ENCODE data around the gene FAM81A. TPM values are rescaled to one million over a fixed set of nuclear protein-coding genes. Genes with fewer than 3 reads are reported as not detected.

Gene FAM81A
- total RNA-seq, 6 experiments from 2014 or later: not detected

GRCh38 chr15:59446232-59446957 is 8.4 kb downstream of the FAM81A start:
- DNase-seq: no peak
- Mint-ChIP-seq H3K27me3 (ENCODE audit: insufficient read depth) (peaks cover 16% of the 10 kb centered on the region), H3K9me3 (no peaks in the 10 kb centered on the region), H3K4me1 (ENCODE audit: low read depth) (no peaks in the 10 kb centered on the region), H3K36me3 (ENCODE audit: low read depth) (no peaks in the 10 kb centered on the region), H3K27ac (no peak overlapping the region), H3K4me3 (no peak overlapping the region)
- TF ChIP-seq CTCF (IDR thresholded peaks at IDR 0.05): no peak

- Mint-ChIP-seq H3K4me1 (ENCODE audit: low read depth) (no peaks in the 10 kb centered on the region), H3K36me3 (ENCODE audit: low read depth) (no peaks in the 10 kb centered on the region), H3K27me3 (ENCODE audit: insufficient read depth) (peaks cover 17% of the 10 kb centered on the region), H3K9me3 (no peaks in the 10 kb centered on the region), H3K4me3 (no peak overlapping the region), H3K27ac (no peak overlapping the region)
- TF ChIP-seq CTCF (IDR thresholded peaks at IDR 0.05): no peak
- no peak for DNase-seq
Measured at GRCh38 chr15:59447367-59447766, 9.4 kb downstream of the FAM81A start.

DNA sequence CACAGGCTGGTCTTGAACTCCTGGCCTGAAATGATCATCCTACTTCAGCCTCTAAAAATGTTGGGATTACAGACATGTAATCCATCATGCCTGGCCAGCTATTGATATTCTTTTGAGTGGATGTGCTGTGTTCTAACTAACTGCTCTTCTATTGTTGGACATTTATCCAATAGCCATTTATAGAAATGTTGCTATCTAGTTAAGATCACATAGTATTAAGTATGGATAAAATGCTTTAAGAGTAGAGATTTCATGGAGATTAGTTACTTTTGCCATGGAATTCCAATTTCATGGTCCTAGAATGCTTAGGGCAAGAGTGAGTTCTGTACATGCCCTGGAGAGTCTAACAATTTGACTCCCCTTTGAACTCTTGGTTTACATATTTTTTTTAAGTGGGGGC is 10.9 kb downstream of the FAM81A start:
- no peak for TF ChIP-seq CTCF (IDR thresholded peaks at IDR 0.05)
- Mint-ChIP-seq H3K27ac (no peak overlapping the region), H3K4me3 (no peak overlapping the region), H3K9me3 (no peaks in the 10 kb centered on the region), H3K36me3 (ENCODE audit: low read depth) (no peaks in the 10 kb centered on the region), H3K27me3 (ENCODE audit: insufficient read depth) (peaks cover 16% of the 10 kb centered on the region), H3K4me1 (ENCODE audit: low read depth) (no peaks in the 10 kb centered on the region)
- no peak for DNase-seq

DNA sequence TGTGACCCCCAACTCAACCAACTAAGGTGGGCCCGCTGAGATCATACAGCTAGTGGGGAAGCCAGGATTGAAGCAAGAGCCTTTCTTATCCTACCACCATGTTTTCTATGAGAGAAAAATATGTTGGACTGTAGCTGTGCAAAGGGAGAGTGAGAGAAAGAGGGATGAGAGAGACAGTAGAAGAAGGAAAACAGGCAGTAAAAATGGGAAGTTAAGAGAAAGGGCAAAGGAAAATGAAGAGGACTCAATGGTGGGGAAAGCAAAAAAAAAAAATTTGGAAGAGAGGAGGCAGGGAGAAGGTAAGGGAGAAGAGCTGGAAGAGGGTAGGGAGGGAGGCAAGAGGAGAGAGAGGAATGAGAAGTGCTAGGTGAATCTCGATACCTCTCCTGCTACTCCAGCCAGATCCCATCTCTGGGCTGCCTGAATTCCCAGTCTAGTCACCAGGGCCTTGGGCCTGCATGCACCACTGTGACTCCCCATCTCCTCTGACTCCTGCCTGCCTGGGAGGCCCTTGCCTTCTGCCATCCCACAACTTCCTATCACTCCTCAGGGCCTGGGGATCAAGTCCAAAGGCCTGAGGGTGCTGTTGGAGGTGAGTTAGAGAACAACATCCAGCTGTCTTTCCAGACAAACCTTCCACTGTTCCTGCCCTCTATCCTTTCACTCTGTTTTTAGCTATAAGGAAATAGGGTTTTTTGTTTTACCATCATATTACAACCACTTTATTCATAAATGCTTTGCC is 15.7 kb downstream of the FAM81A start:
- DNase-seq: no peak
- Mint-ChIP-seq H3K4me3 (no peak overlapping the region), H3K27me3 (ENCODE audit: insufficient read depth) (peaks cover 6% of the 10 kb centered on the region), H3K36me3 (ENCODE audit: low read depth) (no peaks in the 10 kb centered on the region), H3K4me1 (ENCODE audit: low read depth) (no peaks in the 10 kb centered on the region), H3K27ac (no peak overlapping the region), H3K9me3 (no peaks in the 10 kb centered on the region)
- no peak for TF ChIP-seq CTCF (IDR thresholded peaks at IDR 0.05)

- Mint-ChIP-seq H3K36me3 (ENCODE audit: low read depth) (no peaks in the 10 kb centered on the region), H3K27ac (no peak overlapping the region), H3K4me1 (ENCODE audit: low read depth) (no peaks in the 10 kb centered on the region), H3K4me3 (no peak overlapping the region), H3K9me3 (no peaks in the 10 kb centered on the region), H3K27me3 (ENCODE audit: insufficient read depth) (peaks cover 10% of the 10 kb centered on the region)
- no peak for TF ChIP-seq CTCF (IDR thresholded peaks at IDR 0.05)
- no peak for DNase-seq
Measured at GRCh38 chr15:59456114-59456513, 18.1 kb downstream of the FAM81A start.

All from HFFc6 (cell line).